PC-9 (cell line): ENCODE measurements around the gene TANGO6. TPM values are rescaled to one million over a fixed set of nuclear protein-coding genes. Genes with fewer than 3 reads are reported as not detected.

ENCODE experiments used
- BruUV-seq: library from RNA; stranded (reverse); fragments of 400-500 nt; replicated peaks from 2 replicates; lab custom pipeline; 2021; lab: Mats Ljungman, UMichigan
- CTCF ChIA-PET: fragments of 300-600 bp; sonication (Branson Sonifier 250); formaldehyde crosslinking; loops from one replicate; lab custom pipeline; 2022; ENCODE audit warnings: antibody characterized with exemption; lab: Charles Lee
- POLR2A ChIA-PET: fragments of 300-600 bp; sonication (Branson Sonifier 250); formaldehyde crosslinking; loops from one replicate; lab custom pipeline; 2022; ENCODE audit warnings: antibody characterized with exemption; ENCODE audit not compliant: unreplicated experiment; lab: Charles Lee
- DNase-seq, 2 experiments: peaks; one replicate each; pipeline versions ENCODE4 v3.0.0 to v3.0.0-alpha.2; 2015 to 2022; ENCODE audit warnings: mixed read lengths in 1 of 2
- H2AFZ ChIP-seq: fragments of 200-600 bp; sonication (generic); 2 replicates; pipeline ENCODE4 v1.8.1; 2017; ENCODE audit warnings: antibody characterized with exemption
- H3F3A ChIP-seq: fragments of 200-600 bp; sonication (generic); 2 replicates; pipeline ENCODE4 v1.8.1; 2017; ENCODE audit warnings: antibody characterized with exemption, mild to moderate bottlenecking, low read depth; ENCODE audit not compliant: insufficient read depth
- H3K27ac ChIP-seq: fragments of 200-600 bp; sonication (generic); 2 replicates; pipeline ENCODE4 v1.6.1; 2016; ENCODE audit warnings: mixed run types
- H3K27me3 ChIP-seq: fragments of 200-600 bp; sonication (generic); 2 replicates; pipeline ENCODE4 v1.6.1; 2016; ENCODE audit warnings: low read depth, mixed run types; ENCODE audit not compliant: insufficient read depth
- H3K36me3 ChIP-seq: fragments of 200-600 bp; sonication (generic); 2 replicates; pipeline ENCODE4 v1.6.1; 2016; ENCODE audit warnings: low read depth, mixed run types
- H3K4me1 ChIP-seq: fragments of 200-600 bp; sonication (generic); replicated peaks from 2 replicates; pipeline ENCODE4 v1.6.1; 2016; ENCODE audit warnings: mixed run types; ENCODE audit not compliant: insufficient read depth
- H3K4me2 ChIP-seq: fragments of 200-600 bp; sonication (generic); 2 replicates; pipeline ENCODE4 v1.6.1; 2017; ENCODE audit warnings: mixed run types
- H3K4me3 ChIP-seq: fragments of 200-600 bp; sonication (generic); 2 replicates; pipeline ENCODE4 v1.6.1; 2016; ENCODE audit warnings: mixed run types
- H3K79me2 ChIP-seq: fragments of 200-600 bp; sonication (generic); 2 replicates; pipeline ENCODE4 v1.6.1; 2017; ENCODE audit warnings: low read depth, mixed run types
- H3K9me2 ChIP-seq: fragments of 200-600 bp; sonication (generic); 2 replicates; pipeline ENCODE4 v1.8.1; 2017; ENCODE audit warnings: mild to moderate bottlenecking; ENCODE audit not compliant: insufficient read depth
- H3K9me3 ChIP-seq: fragments of 200-600 bp; sonication (generic); 2 replicates; pipeline ENCODE4 v1.8.1; 2016; ENCODE audit warnings: low read depth; ENCODE audit not compliant: insufficient read depth
- H4K20me1 ChIP-seq: fragments of 200-600 bp; sonication (generic); 2 replicates; pipeline ENCODE4 v1.8.1; 2017; ENCODE audit not compliant: insufficient read depth
- EZH2 ChIP-seq: fragments of 200-600 bp; sonication (generic); IDR thresholded peaks from 2 replicates; pipeline ENCODE4 v1.8.0; 2017; ENCODE audit warnings: antibody characterized with exemption, low read depth
- intact Hi-C: fragments of 100-400 bp; cut with micrococcal nuclease; formaldehyde crosslinking; loops from one replicate; pipeline ENCODE4 v1.10.0; 2022; ENCODE audit not compliant: unreplicated experiment
- total RNA-seq: library from RNA; stranded (reverse); gene quantifications from 2 replicates; pipeline ENCODE4 v1.2.3, GENCODE V29; 2021
- TF ChIP-seq, protein P1 (sequence below): fragments of 200-600 bp; sonication (generic); conservative IDR thresholded peaks from 2 replicates; pipeline ENCODE4 v1.6.1; 2017; ENCODE audit warnings: mixed run types, antibody characterized with exemption, mild to moderate bottlenecking, moderate library complexity

Gene TANGO6
- total RNA-seq, 1 experiment from 2014 or later = 5.8 TPM

- Histone ChIP-seq H3K27me3 (no peaks in the 10 kb centered on the region), H3K9me3 (no peaks in the 10 kb centered on the region; the same call in 1 of the 2 replicates), H3K9me2 (no peaks in the 10 kb centered on the region), H3K79me2 (no peaks in the 10 kb centered on the region), H3K4me1 (peaks cover 52% of the 10 kb centered on the region), H2AFZ (no peak overlapping the region), H3K27ac (peak overlapping the region; percentile 59), H3K4me2 (peak overlapping the region; percentile 20; the same call in 1 of the 2 replicates), H4K20me1 (no peaks in the 10 kb centered on the region), H3K4me3 (no peak overlapping the region), H3K36me3 (no peaks in the 10 kb centered on the region), H3F3A (peaks cover 30% of the 10 kb centered on the region)
- ChIA-PET POLR2A (no interaction called here), CTCF (interaction anchor here (0.5 to 1.0 kb wide), 3 partner anchors 63 to 161 kb away, joined by 3 to 4 read pairs (median 3); no protein-coding TSS in a partner anchor)
- TF ChIP-seq, protein P1, sequence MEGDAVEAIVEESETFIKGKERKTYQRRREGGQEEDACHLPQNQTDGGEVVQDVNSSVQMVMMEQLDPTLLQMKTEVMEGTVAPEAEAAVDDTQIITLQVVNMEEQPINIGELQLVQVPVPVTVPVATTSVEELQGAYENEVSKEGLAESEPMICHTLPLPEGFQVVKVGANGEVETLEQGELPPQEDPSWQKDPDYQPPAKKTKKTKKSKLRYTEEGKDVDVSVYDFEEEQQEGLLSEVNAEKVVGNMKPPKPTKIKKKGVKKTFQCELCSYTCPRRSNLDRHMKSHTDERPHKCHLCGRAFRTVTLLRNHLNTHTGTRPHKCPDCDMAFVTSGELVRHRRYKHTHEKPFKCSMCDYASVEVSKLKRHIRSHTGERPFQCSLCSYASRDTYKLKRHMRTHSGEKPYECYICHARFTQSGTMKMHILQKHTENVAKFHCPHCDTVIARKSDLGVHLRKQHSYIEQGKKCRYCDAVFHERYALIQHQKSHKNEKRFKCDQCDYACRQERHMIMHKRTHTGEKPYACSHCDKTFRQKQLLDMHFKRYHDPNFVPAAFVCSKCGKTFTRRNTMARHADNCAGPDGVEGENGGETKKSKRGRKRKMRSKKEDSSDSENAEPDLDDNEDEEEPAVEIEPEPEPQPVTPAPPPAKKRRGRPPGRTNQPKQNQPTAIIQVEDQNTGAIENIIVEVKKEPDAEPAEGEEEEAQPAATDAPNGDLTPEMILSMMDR = no peak
- no peak for TF ChIP-seq EZH2
- intact Hi-C loops = loop anchor here (2.0 to 5.0 kb wide), 3 partner anchors 73 to 113 kb away; partner anchors contain the start of gene HAS3
- BruUV-seq = no TSS peak
- DNase-seq = peak in 1 of 2 experiments; percentile 70
Observed at GRCh38 chr16:68993885-68994284, 150.6 kb downstream of the TANGO6 start.

DNA sequence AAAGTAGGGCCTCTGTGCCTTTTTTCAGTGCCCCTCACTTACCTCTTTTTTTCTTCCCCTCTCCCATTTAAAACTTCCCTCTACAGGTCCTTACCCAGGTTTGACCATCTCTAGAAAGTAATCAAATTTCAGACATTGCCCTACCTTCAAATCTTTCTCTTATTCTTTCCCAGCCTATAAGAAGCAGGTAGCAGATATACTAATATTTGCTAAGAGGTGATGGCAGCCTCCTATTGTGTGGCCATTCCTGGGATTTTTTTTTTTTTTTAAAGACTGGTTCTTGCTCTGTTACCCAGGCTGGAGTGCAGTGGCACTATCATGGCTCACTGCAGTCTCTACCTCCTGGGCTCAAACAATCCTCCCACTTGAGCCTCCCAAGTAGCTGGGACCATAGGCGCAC, 151.0 kb downstream of the TANGO6 start:
- intact Hi-C loops = loop anchor here (5.0 kb wide), 2 partner anchors 83 to 113 kb away; partner anchors contain the start of gene HAS3
- Histone ChIP-seq H2AFZ (no peak overlapping the region), H3K79me2 (no peaks in the 10 kb centered on the region), H3K9me2 (no peaks in the 10 kb centered on the region), H3K9me3 (no peaks in the 10 kb centered on the region; the same call in 1 of the 2 replicates), H3K4me2 (peak overlapping the region; percentile 20; the same call in 1 of the 2 replicates), H3K27ac (peak overlapping the region; percentile 59), H3K36me3 (no peaks in the 10 kb centered on the region), H3K4me1 (peaks cover 52% of the 10 kb centered on the region), H3K27me3 (no peaks in the 10 kb centered on the region), H3F3A (peaks cover 28% of the 10 kb centered on the region), H4K20me1 (no peaks in the 10 kb centered on the region), H3K4me3 (no peak overlapping the region)
- POLR2A ChIA-PET = no interaction called here
- no peak for TF ChIP-seq EZH2
- TF ChIP-seq, protein P1 = no peak
- no peak for DNase-seq
- BruUV-seq = no TSS peak
- CTCF ChIA-PET = interaction anchor here (0.6 to 1.0 kb wide), 2 partner anchors 99 to 161 kb away, joined by 3 to 4 read pairs; no protein-coding TSS in a partner anchor

- CTCF ChIA-PET = no interaction called here
- no peaks in the 10 kb centered on the region; the same call in 1 of the 2 replicates for H3K9me3 ChIP-seq
- peaks cover 52% of the 10 kb centered on the region for H3K4me1 ChIP-seq
- POLR2A ChIA-PET = no interaction called here
- H3K27ac ChIP-seq = no peak overlapping the region
- no peaks in the 10 kb centered on the region for H3K79me2 ChIP-seq
- BruUV-seq = no TSS peak
- no peaks in the 10 kb centered on the region for H4K20me1 ChIP-seq
- no peak overlapping the region for H3K4me2 ChIP-seq
- no peaks in the 10 kb centered on the region for H3K9me2 ChIP-seq
- H3F3A ChIP-seq = peaks cover 26% of the 10 kb centered on the region
- no peaks in the 10 kb centered on the region for H3K27me3 ChIP-seq
- TF ChIP-seq, protein P1 = peak; percentile 35; the same call in 1 of the 2 replicates
- no peak for TF ChIP-seq EZH2
- H3K4me3 ChIP-seq = no peak overlapping the region
- no peaks in the 10 kb centered on the region for H3K36me3 ChIP-seq
- intact Hi-C loops = no loop called here
- no peak overlapping the region for H2AFZ ChIP-seq
- peak; percentile 25 to 46 for DNase-seq
Observed at GRCh38 chr16:68995011-68995504, 151.7 kb downstream of the TANGO6 start.
